Vagina (tissue), 2 donors: ENCODE measurements around the gene TMEM52.

Experiments
- CTCF ChIP-seq, 3 experiments: fragments of 450-650 bp in 2 of 3; fragments of 200-600 bp in 1 of 3; sonication (generic) in 1 of 3; IDR thresholded peaks; one replicate each; pipeline ENCODE4 v1.5.1; 2017 to 2019; ENCODE audit warnings: antibody characterized with exemption in 3 of 3, mild to moderate bottlenecking in 2 of 3, moderate library complexity in 2 of 3
- POLR2A ChIP-seq, 2 donors: fragments of 450-650 bp; IDR thresholded peaks; one replicate each; pipeline ENCODE4 v1.6.1; 2017; ENCODE audit warnings: antibody characterized with exemption in 2 of 2, mild to moderate bottlenecking in 2 of 2, moderate library complexity in 2 of 2

- no peak for TF ChIP-seq CTCF (IDR thresholded peaks at IDR 0.05)
- no peak for TF ChIP-seq POLR2A (IDR thresholded peaks at IDR 0.05)
These were observed 20.4 kb upstream of the TMEM52 start for GRCh38 chr1:1939296-1940122.
